ENCODE measurements around the gene LRRTM4.
A peak's percentile ranks its signal among the peaks of the same experiment; 100 is the strongest.
"Not testable (repeated sequence)": the region's sequence is repeated elsewhere in the genome, so short reads cannot be mapped to it uniquely, and the experiment has no call there.

The LRRTM4 gene

GRCh38 chr2:77054938-77055337 lies 467.2 kb downstream of the LRRTM4 start:
- DNase-seq (ENCODE audit: low read depth in 1 of 2, low spot score in 1 of 2): peak; percentile 1 to 27
- in situ Hi-C loops (cut with HindIII; ENCODE audit: low pct_unique_long_range_greater_than_20kb, low sequenced_read_pairs): no loop called here
- no peak for TF ChIP-seq JUND (IDR thresholded peaks at IDR 0.05; ENCODE audit: low read depth)

DNA sequence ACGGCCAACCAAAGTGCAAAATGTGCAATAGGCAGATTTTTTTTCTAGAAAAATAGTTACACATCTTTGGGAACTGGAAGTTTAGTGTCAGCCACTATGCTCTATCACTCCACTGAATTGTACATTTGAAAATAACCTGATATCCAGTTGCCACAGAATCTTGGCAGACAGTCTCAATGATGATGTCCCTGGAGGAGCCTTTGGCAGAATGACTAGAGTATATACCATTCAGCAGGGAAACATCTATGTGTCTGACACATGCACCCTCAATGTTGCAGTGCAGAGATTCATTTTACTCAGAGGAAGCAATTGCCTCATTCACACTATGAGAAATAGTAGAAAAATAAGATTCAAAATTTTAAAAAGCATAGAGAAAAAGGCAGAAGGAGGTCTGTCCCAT lies 475.8 kb downstream of the LRRTM4 start:
- no peak for DNase-seq (ENCODE audit: low read depth in 1 of 2, low spot score in 1 of 2)
- in situ Hi-C loops (cut with HindIII; ENCODE audit: low pct_unique_long_range_greater_than_20kb, low sequenced_read_pairs): no loop called here
- no peak for TF ChIP-seq JUND (IDR thresholded peaks at IDR 0.05; ENCODE audit: low read depth)

DNA sequence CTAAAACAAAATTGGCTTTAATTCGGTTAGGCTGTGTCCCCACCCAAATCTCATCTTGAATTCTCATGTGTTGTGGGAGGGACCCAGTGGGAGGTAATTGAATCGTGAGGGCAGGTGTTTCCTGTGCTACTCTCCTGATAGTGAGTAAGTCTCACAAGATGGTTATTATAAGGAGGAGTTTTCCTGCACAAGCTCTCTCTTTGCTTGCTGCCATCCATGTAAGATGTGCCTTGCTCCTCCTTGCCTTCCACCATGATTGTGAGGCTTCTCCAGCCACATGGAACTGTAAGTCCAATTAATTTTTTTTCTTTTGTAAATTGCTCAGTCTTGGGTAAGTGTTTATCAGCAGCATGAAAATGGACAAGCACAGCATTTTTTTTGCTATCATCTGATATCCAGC lies 476.7 kb downstream of the LRRTM4 start:
- DNase-seq (ENCODE audit: low read depth in 1 of 2, low spot score in 1 of 2); in situ Hi-C loops (cut with HindIII; ENCODE audit: low pct_unique_long_range_greater_than_20kb, low sequenced_read_pairs): not testable (repeated sequence)

DNA sequence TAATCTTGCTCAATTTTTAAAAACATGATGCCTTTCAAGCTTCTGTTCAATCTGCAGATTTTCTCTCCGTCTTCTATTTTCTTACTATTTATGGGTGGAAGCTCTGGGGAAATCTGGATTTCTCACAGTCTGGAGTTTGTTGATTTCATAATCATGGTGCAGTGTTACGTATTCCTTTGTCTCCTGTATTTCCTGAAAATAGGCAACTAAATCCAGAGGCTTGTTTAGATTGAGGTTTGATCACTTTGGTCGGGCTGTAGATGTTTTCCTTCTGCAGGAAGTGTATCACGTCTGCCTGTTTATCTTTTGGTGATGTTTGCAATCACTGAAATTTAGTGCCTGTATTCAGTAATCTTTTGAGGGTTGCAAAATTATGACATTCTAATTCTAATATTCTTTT lies 487.7 kb downstream of the LRRTM4 start:
- no peak for DNase-seq (ENCODE audit: low read depth in 1 of 2, low spot score in 1 of 2)
- in situ Hi-C loops (cut with HindIII; ENCODE audit: low pct_unique_long_range_greater_than_20kb, low sequenced_read_pairs): no loop called here
- TF ChIP-seq JUND (IDR thresholded peaks at IDR 0.05; ENCODE audit: low read depth): no peak

DNA sequence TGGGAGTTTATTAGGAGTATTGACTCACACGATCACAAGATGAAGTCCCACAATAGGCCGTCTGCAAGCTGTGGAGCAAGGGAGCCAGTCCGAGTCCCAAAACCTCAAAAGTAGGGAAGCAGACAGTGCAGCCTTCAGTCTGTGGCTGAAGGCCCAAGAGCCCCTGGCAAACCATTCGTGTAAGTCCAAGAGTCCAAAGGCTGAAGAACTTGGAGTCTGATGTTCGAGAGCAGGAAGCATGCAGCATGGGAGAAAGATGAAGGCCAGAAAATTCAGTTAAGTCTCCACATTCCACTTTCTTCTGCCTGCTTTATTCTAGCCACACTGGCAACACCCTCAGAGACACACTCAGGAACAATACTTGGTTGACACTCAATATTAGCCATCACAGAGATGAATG lies 492.9 kb downstream of the LRRTM4 start:
- DNase-seq (ENCODE audit: low read depth in 1 of 2, low spot score in 1 of 2); in situ Hi-C loops (cut with HindIII; ENCODE audit: low pct_unique_long_range_greater_than_20kb, low sequenced_read_pairs): not testable (repeated sequence)

DNA sequence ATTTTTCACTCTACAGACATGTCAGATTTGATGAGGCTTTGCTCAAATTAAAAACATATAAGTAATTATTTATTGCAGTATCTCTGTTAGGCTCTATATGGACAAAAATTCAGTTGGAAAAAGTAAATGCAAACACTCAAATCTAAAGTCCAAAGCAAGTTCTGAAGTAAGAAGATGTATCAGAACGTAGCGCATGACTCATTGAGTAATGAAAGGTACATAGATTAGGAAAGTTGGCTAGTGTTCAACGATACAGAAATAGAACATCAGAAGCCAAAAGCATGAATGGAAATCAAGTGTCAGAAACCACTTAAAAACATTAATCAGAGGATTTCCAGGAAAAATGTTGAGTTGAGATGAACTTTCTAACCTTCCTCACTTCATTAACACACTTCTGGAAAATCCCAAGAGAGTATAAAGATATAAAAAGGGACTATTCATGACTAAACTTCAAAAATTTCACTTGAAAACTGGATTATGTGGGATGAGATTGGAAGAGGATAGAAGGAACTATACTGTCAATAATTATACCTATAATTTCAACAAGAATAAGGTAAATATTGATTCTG lies 494.1 kb downstream of the LRRTM4 start:
- DNase-seq (ENCODE audit: low read depth in 1 of 2, low spot score in 1 of 2): no peak
- no peak for TF ChIP-seq JUND (IDR thresholded peaks at IDR 0.05; ENCODE audit: low read depth)
- in situ Hi-C loops (cut with HindIII; ENCODE audit: low pct_unique_long_range_greater_than_20kb, low sequenced_read_pairs): no loop called here

DNA sequence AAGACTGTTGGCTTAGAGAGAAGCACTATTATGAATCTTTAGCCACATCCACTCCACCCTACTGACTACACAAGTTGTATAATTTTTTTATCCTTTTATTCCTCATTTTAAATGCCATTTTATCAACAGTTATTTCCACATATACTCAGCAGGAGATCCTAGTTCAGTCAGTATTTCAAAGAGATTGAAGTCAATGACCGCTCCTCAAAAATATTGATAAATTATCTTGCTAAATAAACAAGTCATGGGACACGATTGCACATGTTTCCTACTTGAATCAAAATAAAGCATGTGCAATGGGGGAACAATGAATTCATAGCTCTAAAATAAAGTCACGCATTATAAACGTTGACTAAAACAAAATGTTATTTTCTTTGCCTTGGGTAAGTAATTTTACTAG lies 496.5 kb downstream of the LRRTM4 start:
- DNase-seq (ENCODE audit: low read depth in 1 of 2, low spot score in 1 of 2): no peak
- in situ Hi-C loops (cut with HindIII; ENCODE audit: low pct_unique_long_range_greater_than_20kb, low sequenced_read_pairs): no loop called here
- no peak for TF ChIP-seq JUND (IDR thresholded peaks at IDR 0.05; ENCODE audit: low read depth)

GRCh38 chr2:77021161-77021560 lies 501.0 kb downstream of the LRRTM4 start:
- DNase-seq (ENCODE audit: low read depth in 1 of 2, low spot score in 1 of 2): no peak
- no peak for TF ChIP-seq JUND (IDR thresholded peaks at IDR 0.05; ENCODE audit: low read depth)
- in situ Hi-C loops (cut with HindIII; ENCODE audit: low pct_unique_long_range_greater_than_20kb, low sequenced_read_pairs): no loop called here

- TF ChIP-seq JUND (IDR thresholded peaks at IDR 0.05; ENCODE audit: low read depth): no peak
- DNase-seq (ENCODE audit: low read depth in 1 of 2, low spot score in 1 of 2): no peak
- in situ Hi-C loops (cut with HindIII; ENCODE audit: low pct_unique_long_range_greater_than_20kb, low sequenced_read_pairs): no loop called here
These were observed 504.0 kb downstream of the LRRTM4 start for GRCh38 chr2:77018219-77018618.

DNA sequence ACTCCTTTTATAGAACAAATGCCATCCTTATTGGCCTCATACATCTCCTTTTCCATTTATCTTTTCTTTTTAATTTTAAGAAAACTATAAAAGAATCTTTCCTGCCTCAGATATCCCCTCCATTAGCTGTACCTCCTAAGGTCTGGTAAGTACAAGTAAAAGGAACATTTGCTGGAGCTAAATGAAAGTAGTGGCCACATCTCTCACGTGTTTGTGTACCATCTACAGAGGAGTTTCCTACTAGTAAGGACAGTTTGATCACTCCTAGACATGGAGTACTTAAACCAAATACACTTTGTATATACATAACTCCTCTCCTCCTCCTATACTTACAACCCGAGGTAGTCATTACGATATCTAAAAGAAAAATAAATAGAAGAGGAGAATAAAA lies 504.8 kb downstream of the LRRTM4 start:
- in situ Hi-C loops (cut with HindIII; ENCODE audit: low pct_unique_long_range_greater_than_20kb, low sequenced_read_pairs): no loop called here
- no peak for TF ChIP-seq JUND (IDR thresholded peaks at IDR 0.05; ENCODE audit: low read depth)
- no peak for DNase-seq (ENCODE audit: low read depth in 1 of 2, low spot score in 1 of 2)

- in situ Hi-C loops (cut with HindIII; ENCODE audit: low pct_unique_long_range_greater_than_20kb, low sequenced_read_pairs): no loop called here
- TF ChIP-seq JUND (IDR thresholded peaks at IDR 0.05; ENCODE audit: low read depth): no peak
- no peak for DNase-seq (ENCODE audit: low read depth in 1 of 2, low spot score in 1 of 2)
These were observed 505.5 kb downstream of the LRRTM4 start for GRCh38 chr2:77016443-77017354.

DNA sequence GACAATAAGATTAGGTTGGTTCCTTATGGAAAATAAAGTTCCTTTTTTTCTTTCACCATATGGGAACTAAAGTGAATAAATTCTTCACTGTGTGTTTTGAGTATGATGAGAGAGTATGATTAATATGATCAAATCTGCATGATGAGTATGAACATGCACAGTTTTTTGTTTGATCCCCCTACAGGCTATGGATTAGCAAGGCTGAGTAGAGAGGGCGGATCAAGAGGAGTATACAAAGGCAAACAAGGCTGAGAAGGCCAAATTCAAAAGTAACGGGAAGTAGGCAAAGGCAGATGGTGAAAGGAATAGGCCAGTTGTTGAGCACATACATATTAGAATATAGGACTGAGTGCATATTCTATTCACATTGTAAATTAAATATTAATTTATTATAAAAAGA lies 508.2 kb downstream of the LRRTM4 start:
- no peak for DNase-seq (ENCODE audit: low read depth in 1 of 2, low spot score in 1 of 2)
- no peak for TF ChIP-seq JUND (IDR thresholded peaks at IDR 0.05; ENCODE audit: low read depth)

GRCh38 chr2:77013457-77013856 lies 508.7 kb downstream of the LRRTM4 start:
- no peak for DNase-seq (ENCODE audit: low read depth in 1 of 2, low spot score in 1 of 2)
- no peak for TF ChIP-seq JUND (IDR thresholded peaks at IDR 0.05; ENCODE audit: low read depth)
- in situ Hi-C loops (cut with HindIII; ENCODE audit: low pct_unique_long_range_greater_than_20kb, low sequenced_read_pairs): no loop called here

More for the DNA sequence above, 508.2 kb downstream of the LRRTM4 start:
- in situ Hi-C loops (cut with HindIII; ENCODE audit: low pct_unique_long_range_greater_than_20kb, low sequenced_read_pairs): no loop called here

All from T47D (cell line).